ENCODE measurements around the gene C16orf74. TPM values are rescaled to one million over a fixed set of nuclear protein-coding genes. Genes with fewer than 3 reads are reported as not detected.

Gene C16orf74
- total and polyA plus RNA-seq, 2 of the 13 experiments (the other 11 are each of a cell fraction or from before 2014, with no cell fraction given) = 0.13 to 0.29 TPM

DNA sequence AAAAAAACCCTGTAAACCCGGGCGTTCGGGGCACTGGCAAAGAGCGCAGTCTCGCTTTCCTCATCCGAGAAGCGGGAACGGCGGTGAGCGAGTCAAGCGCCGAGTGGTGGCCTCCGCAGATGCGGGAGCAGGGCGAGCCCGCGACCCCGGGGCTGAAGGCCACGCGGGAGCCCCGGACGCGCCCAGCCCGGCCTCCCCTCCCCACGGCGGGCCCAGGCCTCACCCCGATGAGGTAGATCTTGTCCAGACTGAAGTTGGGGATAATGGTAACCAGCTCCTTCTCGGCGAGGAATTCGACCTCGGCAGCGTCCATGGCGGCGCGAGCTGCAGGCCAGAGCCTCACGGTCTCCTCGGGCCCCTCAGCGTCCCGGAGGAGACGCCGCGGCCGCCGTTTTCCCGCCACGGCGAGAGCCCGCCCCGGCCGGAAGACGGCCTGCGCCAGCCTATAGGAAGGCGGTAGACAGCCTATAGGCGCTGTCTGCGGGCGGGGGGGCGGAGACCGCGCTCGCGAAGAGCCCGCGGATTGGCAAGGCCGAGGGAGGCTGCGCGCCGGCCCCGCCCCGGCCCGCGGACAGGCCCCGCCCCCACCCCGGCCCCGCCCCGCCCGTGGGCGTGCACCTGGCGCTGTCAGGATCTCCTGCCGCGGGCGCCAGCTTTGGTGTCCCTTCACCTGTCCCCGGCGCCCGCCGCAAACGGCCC, 62.2 kb downstream of the C16orf74 start, which contains the start of gene GINS2 (continued):
- TF ChIP-seq ZNF446 (CRISPR knock-in tag; IDR thresholded peaks at IDR 0.05) = peak; percentile 83; the same call in 1 of the 2 replicates
- TF ChIP-seq PAX8 (CRISPR knock-in tag; IDR thresholded peaks at IDR 0.05; ENCODE audit: borderline replicate concordance) = no peak; the same call in 1 of the 2 replicates
- TF ChIP-seq, protein P1, sequence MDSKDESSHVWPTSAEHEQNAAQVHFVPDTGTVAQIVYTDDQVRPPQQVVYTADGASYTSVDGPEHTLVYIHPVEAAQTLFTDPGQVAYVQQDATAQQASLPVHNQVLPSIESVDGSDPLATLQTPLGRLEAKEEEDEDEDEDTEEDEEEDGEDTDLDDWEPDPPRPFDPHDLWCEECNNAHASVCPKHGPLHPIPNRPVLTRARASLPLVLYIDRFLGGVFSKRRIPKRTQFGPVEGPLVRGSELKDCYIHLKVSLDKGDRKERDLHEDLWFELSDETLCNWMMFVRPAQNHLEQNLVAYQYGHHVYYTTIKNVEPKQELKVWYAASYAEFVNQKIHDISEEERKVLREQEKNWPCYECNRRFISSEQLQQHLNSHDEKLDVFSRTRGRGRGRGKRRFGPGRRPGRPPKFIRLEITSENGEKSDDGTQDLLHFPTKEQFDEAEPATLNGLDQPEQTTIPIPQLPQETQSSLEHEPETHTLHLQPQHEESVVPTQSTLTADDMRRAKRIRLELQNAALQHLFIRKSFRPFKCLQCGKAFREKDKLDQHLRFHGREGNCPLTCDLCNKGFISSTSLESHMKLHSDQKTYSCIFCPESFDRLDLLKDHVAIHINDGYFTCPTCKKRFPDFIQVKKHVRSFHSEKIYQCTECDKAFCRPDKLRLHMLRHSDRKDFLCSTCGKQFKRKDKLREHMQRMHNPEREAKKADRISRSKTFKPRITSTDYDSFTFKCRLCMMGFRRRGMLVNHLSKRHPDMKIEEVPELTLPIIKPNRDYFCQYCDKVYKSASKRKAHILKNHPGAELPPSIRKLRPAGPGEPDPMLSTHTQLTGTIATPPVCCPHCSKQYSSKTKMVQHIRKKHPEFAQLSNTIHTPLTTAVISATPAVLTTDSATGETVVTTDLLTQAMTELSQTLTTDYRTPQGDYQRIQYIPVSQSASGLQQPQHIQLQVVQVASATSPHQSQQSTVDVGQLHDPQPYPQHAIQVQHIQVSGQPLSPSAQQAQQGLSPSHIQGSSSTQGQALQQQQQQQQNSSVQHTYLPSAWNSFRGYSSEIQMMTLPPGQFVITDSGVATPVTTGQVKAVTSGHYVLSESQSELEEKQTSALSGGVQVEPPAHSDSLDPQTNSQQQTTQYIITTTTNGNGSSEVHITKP (CRISPR knock-in tag; IDR thresholded peaks at IDR 0.05; ENCODE audit: low read depth) = no peak
- TF ChIP-seq, protein P2, sequence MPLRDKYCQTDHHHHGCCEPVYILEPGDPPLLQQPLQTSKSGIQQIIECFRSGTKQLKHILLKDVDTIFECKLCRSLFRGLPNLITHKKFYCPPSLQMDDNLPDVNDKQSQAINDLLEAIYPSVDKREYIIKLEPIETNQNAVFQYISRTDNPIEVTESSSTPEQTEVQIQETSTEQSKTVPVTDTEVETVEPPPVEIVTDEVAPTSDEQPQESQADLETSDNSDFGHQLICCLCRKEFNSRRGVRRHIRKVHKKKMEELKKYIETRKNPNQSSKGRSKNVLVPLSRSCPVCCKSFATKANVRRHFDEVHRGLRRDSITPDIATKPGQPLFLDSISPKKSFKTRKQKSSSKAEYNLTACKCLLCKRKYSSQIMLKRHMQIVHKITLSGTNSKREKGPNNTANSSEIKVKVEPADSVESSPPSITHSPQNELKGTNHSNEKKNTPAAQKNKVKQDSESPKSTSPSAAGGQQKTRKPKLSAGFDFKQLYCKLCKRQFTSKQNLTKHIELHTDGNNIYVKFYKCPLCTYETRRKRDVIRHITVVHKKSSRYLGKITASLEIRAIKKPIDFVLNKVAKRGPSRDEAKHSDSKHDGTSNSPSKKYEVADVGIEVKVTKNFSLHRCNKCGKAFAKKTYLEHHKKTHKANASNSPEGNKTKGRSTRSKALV (CRISPR knock-in tag; IDR thresholded peaks at IDR 0.05) = peak; percentile 76; the same call in 1 of the 2 replicates
- TF ChIP-seq SP4 (CRISPR knock-in tag; IDR thresholded peaks at IDR 0.05) = peak; percentile 99
- peak; percentile 90 for TF ChIP-seq MED13 (CRISPR knock-in tag; IDR thresholded peaks at IDR 0.05)
- TF ChIP-seq, protein P3, sequence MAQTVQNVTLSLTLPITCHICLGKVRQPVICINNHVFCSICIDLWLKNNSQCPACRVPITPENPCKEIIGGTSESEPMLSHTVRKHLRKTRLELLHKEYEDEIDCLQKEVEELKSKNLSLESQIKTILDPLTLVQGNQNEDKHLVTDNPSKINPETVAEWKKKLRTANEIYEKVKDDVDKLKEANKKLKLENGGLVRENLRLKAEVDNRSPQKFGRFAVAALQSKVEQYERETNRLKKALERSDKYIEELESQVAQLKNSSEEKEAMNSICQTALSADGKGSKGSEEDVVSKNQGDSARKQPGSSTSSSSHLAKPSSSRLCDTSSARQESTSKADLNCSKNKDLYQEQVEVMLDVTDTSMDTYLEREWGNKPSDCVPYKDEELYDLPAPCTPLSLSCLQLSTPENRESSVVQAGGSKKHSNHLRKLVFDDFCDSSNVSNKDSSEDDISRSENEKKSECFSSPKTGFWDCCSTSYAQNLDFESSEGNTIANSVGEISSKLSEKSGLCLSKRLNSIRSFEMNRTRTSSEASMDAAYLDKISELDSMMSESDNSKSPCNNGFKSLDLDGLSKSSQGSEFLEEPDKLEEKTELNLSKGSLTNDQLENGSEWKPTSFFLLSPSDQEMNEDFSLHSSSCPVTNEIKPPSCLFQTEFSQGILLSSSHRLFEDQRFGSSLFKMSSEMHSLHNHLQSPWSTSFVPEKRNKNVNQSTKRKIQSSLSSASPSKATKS (CRISPR knock-in tag; IDR thresholded peaks at IDR 0.05) = no peak
- peak; percentile 82 for TF ChIP-seq MXD4 (CRISPR knock-in tag; IDR thresholded peaks at IDR 0.05)
- peak; percentile 90 for TF ChIP-seq ZNF883 (CRISPR knock-in tag; IDR thresholded peaks at IDR 0.05; ENCODE audit: not compliant biosample characterization)
- TF ChIP-seq AGO1 (IDR thresholded peaks at IDR 0.05; ENCODE audit: low read depth, low read length, poor library complexity, severe bottlenecking) = peak; percentile 21
- TF ChIP-seq HNRNPH1 (optimal IDR thresholded peaks at IDR 0.05; ENCODE audit: low read depth, low read length) = no peak
- TF ChIP-seq, protein P4, sequence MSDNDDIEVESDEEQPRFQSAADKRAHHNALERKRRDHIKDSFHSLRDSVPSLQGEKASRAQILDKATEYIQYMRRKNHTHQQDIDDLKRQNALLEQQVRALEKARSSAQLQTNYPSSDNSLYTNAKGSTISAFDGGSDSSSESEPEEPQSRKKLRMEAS (IDR thresholded peaks at IDR 0.05) = peak; percentile 94
- TF ChIP-seq SNAI1 (CRISPR knock-in tag; IDR thresholded peaks at IDR 0.05; ENCODE audit: borderline replicate concordance) = peak; percentile 46; the same call in 1 of the 2 replicates
- TF ChIP-seq ZNF326 (CRISPR knock-in tag; IDR thresholded peaks at IDR 0.05; ENCODE audit: borderline replicate concordance) = no peak
- TF ChIP-seq ZFP90 (CRISPR knock-in tag; IDR thresholded peaks at IDR 0.05; ENCODE audit: borderline replicate concordance) = peak; percentile 86; the same call in 1 of the 2 replicates
- no peak for TF ChIP-seq MAFK (conservative IDR thresholded peaks at IDR 0.05 in 1 of 2, IDR thresholded peaks at IDR 0.05 in 1 of 2; ENCODE audit: low read length in 2 of 2)
- peak; percentile 96 for TF ChIP-seq SP2 (CRISPR knock-in tag; IDR thresholded peaks at IDR 0.05)
- TF ChIP-seq, protein P5, sequence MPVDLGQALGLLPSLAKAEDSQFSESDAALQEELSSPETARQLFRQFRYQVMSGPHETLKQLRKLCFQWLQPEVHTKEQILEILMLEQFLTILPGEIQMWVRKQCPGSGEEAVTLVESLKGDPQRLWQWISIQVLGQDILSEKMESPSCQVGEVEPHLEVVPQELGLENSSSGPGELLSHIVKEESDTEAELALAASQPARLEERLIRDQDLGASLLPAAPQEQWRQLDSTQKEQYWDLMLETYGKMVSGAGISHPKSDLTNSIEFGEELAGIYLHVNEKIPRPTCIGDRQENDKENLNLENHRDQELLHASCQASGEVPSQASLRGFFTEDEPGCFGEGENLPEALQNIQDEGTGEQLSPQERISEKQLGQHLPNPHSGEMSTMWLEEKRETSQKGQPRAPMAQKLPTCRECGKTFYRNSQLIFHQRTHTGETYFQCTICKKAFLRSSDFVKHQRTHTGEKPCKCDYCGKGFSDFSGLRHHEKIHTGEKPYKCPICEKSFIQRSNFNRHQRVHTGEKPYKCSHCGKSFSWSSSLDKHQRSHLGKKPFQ (CRISPR knock-in tag; IDR thresholded peaks at IDR 0.05; ENCODE audit: insufficient replicate concordance) = peak; percentile 24
